ENCODE measurements around the gene ARPC1B. TPM values are rescaled to one million over a fixed set of nuclear protein-coding genes. Genes with fewer than 3 reads are reported as not detected.
"Not testable (repeated sequence)": the region's sequence is repeated elsewhere in the genome, so short reads cannot be mapped to it uniquely, and the experiment has no call there.

Gene ARPC1B
- total RNA-seq, 1 donor from 2014 or later, result 464 TPM

GRCh38 chr7:99368750-99369389 lies 5.7 kb upstream of the ARPC1B start:
- no peak for DNase-seq

DNA sequence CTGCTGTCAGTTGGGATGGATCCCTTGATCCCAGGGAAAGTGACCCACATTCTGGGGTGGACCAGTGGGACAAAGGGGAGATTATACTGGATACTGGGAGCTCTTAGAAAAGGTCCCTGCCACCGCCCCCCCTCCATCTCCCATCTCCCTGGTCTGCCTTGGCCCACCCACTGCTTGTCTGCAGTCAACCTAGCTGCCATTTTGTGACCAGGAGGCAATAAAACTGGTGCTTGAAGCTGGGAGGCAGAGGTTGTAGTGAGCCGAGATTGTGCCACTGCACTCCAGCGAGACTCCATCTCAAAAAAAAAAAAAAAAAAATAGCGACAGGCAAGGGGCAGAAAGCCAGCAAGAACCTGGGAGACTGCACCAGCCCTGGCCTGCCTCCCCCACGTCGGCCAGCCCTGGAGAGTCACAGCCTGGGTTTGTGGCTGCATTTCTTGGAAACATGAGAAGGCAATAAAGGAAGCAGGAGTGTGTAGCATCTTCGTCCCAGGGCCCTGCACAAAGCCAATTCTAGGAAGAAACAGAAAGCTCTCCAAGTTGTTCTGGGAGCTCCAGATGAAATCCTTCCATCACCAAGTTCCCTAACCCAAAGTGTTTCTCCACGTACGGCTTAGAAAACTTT lies 4.7 kb upstream of the ARPC1B start:
- DNase-seq, result no peak

GRCh38 chr7:99371376-99371920 lies 3.1 kb upstream of the ARPC1B start:
- DNase-seq, result no peak

DNA sequence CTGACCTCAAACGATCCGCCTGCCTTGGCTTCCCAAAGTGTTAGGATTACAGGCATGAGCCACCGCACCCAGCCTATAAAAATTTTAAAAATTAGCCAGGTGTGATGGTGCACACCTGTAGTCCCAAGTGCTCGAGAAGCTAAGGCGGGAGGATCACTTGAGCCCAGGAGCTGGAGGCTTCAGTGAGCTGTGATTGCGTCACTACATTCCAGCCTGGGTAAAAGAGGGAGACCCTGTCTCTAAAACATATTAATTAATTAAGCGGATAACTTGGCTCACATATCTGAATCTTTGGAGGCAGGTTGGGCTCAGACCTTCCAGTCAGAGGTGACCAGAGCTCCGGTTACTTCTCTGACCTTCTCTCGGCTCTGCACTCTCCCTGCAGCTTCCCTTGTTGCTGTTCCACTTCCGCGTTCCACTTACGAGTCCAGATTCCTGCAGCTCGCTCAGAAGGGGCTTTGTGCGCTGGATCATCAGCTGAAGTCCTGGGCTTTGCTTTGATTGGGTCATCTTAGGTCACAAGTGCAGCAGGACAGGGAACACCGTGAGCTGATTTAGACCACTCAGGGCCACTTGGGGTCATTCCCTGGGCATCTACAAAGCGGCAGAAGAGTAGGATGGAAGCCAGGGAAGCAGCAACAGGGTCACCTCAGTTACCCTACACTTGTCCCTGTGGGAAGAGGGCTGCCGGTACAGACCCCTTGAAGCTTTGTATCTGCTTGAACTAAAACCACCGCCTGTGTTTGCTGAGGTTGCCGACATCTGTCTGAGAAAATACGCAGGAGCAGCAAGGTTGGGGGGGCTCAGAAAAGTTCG lies 2.0 kb upstream of the ARPC1B start:
- DNase-seq, result peak; percentile 19

DNA sequence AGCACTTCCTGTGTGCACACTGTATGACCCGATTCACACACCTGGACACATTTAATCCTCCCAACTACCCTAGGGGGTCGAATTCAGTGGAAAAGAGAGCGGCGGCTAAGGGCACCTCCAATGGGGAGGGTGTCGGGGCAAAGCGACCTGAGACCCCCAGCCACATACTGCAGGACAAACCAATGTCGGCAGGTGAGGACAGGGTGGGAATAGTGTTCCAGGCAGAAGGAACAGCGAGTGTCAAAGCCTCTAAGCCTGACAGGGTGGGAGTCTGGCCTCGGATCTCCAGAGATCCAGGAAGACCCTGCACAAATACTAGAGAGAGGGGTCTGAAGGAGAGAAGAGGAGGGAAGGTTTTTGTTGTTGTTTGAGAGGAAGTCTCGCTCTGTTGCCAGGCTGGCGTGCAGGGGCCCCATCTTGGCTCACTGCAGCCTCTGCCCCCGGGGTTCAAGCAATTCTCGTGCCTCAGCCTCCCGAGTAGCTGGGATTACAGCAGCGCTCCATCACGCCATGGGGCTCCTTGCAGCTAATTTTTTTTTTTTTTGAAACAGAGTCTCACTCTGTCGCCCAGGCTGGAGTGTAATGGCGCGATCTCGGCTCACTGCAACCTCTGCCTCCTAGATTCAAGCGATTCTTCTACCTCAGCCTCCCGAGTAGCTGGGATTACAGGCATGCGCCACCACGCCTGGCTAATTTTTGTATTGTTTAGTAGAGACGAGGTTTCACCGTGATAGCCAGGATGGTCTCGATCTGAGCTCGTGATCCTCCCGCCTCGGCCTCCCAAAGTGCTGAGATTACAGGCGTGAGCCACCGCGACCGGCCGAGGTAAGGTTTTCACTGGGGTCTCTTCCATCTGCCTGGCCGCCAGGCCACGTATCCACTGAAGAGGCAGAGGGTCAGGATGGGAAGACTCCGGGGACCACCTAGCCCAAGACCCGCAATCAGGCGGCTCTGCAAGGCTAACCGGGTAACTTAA lies 1.2 kb upstream of the ARPC1B start:
- DNase-seq, result no peak

DNA sequence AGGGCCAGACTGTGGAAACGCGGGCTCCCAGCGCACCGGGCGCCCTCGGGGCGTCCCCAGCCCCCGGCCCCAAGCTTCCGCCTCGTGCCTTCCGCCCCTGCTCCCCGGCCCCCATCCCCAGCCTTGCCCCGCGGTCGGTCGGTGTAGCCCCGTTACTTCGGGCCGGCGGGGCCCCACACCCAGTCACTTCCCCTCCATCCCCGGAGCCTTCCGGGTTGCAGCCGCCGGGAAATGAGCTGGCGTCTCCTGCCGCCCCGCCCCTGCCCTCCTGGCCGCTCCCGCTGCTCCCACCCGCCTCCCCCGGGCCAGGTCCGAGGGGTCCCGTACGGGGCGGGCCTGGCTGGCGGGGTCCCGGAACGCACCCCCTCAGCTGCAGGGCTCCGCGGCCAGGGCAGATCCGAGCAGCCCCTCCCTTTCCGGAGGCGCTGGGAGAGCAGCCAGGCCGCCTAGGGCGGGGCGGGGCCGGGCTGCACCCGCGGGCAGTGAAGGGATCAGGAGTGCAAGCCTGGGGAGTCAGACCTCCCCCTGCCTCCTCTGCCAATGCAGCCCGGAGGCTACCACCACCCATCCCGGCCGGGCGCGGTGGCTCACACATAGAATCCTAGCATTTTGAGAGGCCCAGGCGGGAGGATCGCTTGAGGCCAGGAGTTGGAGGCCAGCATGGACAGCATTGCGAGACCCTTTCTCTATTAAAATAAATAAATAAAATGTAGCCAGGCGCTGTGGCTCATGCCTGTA lies 709 bp downstream of the ARPC1B start:
- DNase-seq, result peak; percentile 77

DNA sequence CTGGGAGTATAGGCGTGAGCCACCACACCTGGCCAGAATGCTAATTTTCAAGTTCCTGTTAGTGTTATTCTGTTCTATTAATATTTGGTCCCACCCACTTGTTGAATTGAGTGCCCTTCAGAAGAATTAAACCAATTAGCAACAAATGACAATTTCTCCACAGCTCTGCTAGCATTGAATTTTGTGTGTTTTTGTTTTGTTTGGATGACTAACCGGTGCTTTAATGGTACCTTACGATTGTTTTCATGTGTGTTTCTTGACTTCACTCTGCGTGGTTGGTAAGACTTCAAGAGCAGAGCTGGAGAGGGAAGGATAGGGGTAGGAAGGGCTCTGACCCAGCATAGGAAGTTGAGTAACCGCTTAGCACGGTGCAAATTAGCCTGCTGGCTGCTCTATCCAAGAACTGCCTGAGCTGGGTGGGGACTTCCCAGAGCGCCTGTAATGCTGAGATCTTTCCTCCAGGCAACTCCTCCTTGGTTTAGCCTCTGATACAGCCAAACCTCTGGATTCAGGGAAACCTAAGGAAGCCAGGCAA lies 4.6 kb downstream of the ARPC1B start:
- peak; percentile 96 for DNase-seq

- not testable (repeated sequence) for DNase-seq
Observed at GRCh38 chr7:99379693-99380031, 5.1 kb downstream of the ARPC1B start.

DNA sequence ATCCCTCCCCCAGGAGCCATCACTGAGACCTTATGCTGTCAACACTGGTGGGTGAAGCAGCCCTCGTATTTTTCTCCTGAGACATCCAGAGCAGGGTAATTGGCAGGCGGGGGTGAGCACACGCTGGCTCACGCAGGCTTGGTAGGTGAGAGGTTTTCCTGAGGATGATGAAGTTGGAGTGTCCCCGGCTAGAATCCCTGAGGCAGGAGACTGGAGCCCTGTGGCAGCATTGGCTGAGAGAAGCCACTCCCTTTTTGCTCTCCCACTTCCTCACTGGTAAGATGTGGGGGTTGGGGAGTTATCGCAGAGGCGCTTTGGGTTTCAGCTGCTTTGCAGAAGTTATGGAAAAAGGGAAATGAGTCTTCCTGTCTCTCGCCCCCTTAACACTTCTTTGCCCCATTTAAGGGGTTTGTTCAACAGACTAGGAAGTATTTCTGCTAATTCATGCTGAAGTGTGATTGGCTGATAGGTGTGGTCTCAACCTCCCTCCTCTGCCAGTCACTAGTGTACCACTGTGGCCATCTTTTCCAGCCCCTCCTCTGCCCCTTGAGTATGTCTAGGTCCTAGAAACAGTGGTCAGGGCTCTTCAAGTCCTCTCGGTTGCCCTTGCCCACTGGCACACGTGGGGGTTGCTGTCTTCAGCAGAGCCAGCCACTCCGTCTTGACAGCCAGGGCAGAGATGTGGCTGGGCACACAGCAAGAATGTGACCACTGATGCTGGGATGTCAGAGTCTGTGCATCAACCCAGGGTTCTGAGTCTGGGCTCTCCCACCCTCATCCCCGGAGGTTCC lies 5.7 kb downstream of the ARPC1B start:
- DNase-seq, result peak; percentile 73

GRCh38 chr7:99380823-99381663 lies 6.5 kb downstream of the ARPC1B start:
- DNase-seq, result no peak

DNA sequence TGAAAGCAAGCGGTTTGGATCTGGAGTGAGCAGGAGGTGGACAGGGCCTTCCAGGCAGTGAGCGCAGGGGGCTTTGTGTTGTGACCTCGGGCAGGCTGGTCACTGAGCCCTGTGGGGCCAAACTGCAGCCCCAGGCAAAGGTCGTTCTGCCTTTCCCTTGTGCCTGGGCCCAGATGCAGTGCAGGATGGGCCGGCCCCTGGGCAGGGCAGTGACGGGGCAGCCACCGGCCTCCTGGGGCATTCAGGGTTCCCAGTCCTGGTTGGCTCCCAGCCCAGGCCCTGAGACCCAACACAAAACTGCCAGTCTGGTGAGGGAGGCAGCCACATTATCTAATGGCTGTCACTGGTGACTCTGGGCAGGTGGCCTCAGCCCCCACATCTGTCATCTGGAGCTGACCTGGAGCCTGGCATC lies 7.1 kb downstream of the ARPC1B start:
- no peak for DNase-seq

- no peak for DNase-seq
Observed at GRCh38 chr7:99383203-99383602, 8.7 kb downstream of the ARPC1B start.

- no peak for DNase-seq
Observed at GRCh38 chr7:99383791-99384370, 9.4 kb downstream of the ARPC1B start.

DNA sequence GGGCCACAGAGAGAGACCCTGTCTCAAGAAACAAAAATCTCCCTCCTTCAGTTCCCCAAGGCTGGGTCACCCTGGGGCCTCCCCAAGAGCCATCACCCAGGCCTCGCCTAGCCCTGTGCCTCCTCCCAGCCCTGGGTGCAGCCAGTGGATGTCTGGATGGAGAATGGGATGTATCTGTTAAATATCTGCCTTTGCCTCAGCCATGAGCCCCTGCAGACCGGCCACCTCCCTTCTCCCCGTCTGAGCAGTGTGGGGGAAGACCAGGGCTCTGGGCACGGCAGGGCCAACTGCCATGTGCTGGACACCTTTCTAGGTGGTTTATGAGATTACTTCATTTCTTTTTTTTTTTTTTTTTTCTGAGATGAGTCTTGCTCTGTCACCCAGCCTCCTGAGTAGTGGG lies 10.0 kb downstream of the ARPC1B start:
- DNase-seq, result no peak

DNA sequence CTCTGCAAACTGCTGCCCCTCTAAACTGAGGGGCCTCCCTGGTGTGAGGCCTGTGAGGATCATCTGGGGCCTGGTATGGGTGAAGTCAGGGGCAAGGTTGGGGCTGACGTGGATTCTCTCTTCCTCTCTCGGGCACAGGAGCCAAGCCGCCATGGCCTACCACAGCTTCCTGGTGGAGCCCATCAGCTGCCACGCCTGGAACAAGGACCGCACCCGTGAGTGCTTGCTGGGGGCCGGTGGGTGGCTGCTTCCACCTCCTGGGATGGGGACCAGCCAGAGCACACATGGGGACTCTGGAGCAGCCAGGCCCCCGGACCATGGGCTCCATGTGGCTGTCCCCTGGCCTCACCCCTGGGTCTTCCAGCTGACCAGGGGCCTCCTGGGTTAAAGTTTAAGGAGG lies 11.0 kb downstream of the ARPC1B start:
- DNase-seq, result no peak

- DNase-seq, result peak; percentile 71
Observed at GRCh38 chr7:99386584-99387238, 12.2 kb downstream of the ARPC1B start.

GRCh38 chr7:99387239-99387635 lies 12.7 kb downstream of the ARPC1B start:
- not testable (repeated sequence) for DNase-seq

DNA sequence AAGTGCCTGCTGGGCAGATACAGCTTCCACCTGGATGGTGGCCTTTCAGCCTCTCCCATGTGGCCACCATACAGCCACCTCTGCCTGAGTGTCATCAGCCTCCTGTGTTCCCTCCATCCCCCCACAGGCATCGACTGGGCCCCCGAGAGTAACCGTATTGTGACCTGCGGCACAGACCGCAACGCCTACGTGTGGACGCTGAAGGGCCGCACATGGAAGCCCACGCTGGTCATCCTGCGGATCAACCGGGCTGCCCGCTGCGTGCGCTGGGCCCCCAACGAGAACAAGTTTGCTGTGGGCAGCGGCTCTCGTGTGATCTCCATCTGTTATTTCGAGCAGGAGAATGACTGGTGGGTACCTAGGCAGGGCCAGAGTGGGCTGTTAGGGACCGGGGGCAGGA lies 13.4 kb downstream of the ARPC1B start:
- no peak for DNase-seq

GRCh38 chr7:99389772-99390171 lies 15.2 kb downstream of the ARPC1B start:
- no peak for DNase-seq

Measured in dermis blood vessel endothelial cell (primary cell).